ENCODE data around the gene PPARG. TPM values are rescaled to one million over a fixed set of nuclear protein-coding genes. Genes with fewer than 3 reads are reported as not detected.

The PPARG gene
- polyA plus RNA-seq, 1 of the 3 experiments (the other 2 are of a cell fraction): 2.8 TPM

- TF ChIP-seq, protein P1, sequence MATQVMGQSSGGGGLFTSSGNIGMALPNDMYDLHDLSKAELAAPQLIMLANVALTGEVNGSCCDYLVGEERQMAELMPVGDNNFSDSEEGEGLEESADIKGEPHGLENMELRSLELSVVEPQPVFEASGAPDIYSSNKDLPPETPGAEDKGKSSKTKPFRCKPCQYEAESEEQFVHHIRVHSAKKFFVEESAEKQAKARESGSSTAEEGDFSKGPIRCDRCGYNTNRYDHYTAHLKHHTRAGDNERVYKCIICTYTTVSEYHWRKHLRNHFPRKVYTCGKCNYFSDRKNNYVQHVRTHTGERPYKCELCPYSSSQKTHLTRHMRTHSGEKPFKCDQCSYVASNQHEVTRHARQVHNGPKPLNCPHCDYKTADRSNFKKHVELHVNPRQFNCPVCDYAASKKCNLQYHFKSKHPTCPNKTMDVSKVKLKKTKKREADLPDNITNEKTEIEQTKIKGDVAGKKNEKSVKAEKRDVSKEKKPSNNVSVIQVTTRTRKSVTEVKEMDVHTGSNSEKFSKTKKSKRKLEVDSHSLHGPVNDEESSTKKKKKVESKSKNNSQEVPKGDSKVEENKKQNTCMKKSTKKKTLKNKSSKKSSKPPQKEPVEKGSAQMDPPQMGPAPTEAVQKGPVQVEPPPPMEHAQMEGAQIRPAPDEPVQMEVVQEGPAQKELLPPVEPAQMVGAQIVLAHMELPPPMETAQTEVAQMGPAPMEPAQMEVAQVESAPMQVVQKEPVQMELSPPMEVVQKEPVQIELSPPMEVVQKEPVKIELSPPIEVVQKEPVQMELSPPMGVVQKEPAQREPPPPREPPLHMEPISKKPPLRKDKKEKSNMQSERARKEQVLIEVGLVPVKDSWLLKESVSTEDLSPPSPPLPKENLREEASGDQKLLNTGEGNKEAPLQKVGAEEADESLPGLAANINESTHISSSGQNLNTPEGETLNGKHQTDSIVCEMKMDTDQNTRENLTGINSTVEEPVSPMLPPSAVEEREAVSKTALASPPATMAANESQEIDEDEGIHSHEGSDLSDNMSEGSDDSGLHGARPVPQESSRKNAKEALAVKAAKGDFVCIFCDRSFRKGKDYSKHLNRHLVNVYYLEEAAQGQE (IDR thresholded peaks at IDR 0.05; ENCODE audit: low read depth, low read length): no peak
- no peak for TF ChIP-seq SIN3A (IDR thresholded peaks at IDR 0.05; ENCODE audit: borderline replicate concordance, low read depth, low read length)
- no peak for TF ChIP-seq RFX5 (IDR thresholded peaks at IDR 0.05; ENCODE audit: low read length)
- no peak for TF ChIP-seq SMC3 (IDR thresholded peaks at IDR 0.05; ENCODE audit: low read depth, low read length)
- no peak for TF ChIP-seq NRF1 (IDR thresholded peaks at IDR 0.05; ENCODE audit: low read depth, low read length)
- TF ChIP-seq RCOR1 (IDR thresholded peaks at IDR 0.05; ENCODE audit: low read length): no peak
These were observed 36.0 kb upstream of the PPARG start (continued) for GRCh38 chr3:12252889-12253288.

- CTCF ChIA-PET: interaction anchor here (0.7 to 1.1 kb wide), 4 partner anchors 9 to 72 kb away, joined by 3 read pairs; no protein-coding TSS in a partner anchor
- Histone ChIP-seq H3K27me3 (ENCODE audit: insufficient read depth) (no peaks in the 10 kb centered on the region), H3K4me1 (ENCODE audit: control insufficient read depth in 1 of 2, insufficient read depth in 2 of 2, low read depth in 1 of 2, low read length in 1 of 2) (no peaks in the 10 kb centered on the region), H3K9me2 (no peaks in the 10 kb centered on the region), H3K4me2 (no peak overlapping the region), H3K36me3 (replicated peaks in 1 of 2; ENCODE audit: control insufficient read depth in 1 of 2, insufficient read depth in 2 of 2, low read length in 1 of 2) (no peaks in the 10 kb centered on the region), H3K9ac (no peak overlapping the region), H3K79me2 (ENCODE audit: insufficient read depth) (no peaks in the 10 kb centered on the region), H3K27ac (ENCODE audit: low read depth in 2 of 2, low read length in 1 of 2) (no peak overlapping the region), H2AFZ (ENCODE audit: low read depth) (no peak overlapping the region), H3K4me3 (ENCODE audit: low read depth in 2 of 2, low read length in 1 of 2) (no peak overlapping the region), H4K20me1 (ENCODE audit: insufficient read depth) (no peaks in the 10 kb centered on the region), H3F3A (replicated peaks; ENCODE audit: insufficient read depth) (no peaks in the 10 kb centered on the region), H3K9me3 (no peaks in the 10 kb centered on the region; the same call in 1 of the 2 replicates)
- DNase-seq: no peak
- POLR2A ChIA-PET: no interaction called here
- WGBS (ENCODE audit: low lambda C conversion rate): 82% methylated on average over 10 of the region's 10 CpGs
- TF ChIP-seq, protein P2, sequence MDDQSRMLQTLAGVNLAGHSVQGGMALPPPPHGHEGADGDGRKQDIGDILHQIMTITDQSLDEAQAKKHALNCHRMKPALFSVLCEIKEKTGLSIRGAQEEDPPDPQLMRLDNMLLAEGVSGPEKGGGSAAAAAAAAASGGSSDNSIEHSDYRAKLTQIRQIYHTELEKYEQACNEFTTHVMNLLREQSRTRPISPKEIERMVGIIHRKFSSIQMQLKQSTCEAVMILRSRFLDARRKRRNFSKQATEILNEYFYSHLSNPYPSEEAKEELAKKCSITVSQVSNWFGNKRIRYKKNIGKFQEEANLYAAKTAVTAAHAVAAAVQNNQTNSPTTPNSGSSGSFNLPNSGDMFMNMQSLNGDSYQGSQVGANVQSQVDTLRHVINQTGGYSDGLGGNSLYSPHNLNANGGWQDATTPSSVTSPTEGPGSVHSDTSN (IDR thresholded peaks at IDR 0.05): no peak
- TF ChIP-seq GABPA (IDR thresholded peaks at IDR 0.05; ENCODE audit: low read depth): no peak
- TF ChIP-seq CHD2 (IDR thresholded peaks at IDR 0.05; ENCODE audit: low read length, partially characterized antibody): no peak
- no peak for TF ChIP-seq NRF1 (IDR thresholded peaks at IDR 0.05; ENCODE audit: low read depth, low read length)
- no peak for TF ChIP-seq USF2 (IDR thresholded peaks at IDR 0.05; ENCODE audit: borderline replicate concordance, low read depth, low read length)
- TF ChIP-seq USF1 (IDR thresholded peaks at IDR 0.05; ENCODE audit: borderline replicate concordance, low read depth): no peak
- no peak for TF ChIP-seq ZBTB33 (IDR thresholded peaks at IDR 0.05; ENCODE audit: borderline replicate concordance, low read depth)
- TF ChIP-seq TAF1 (IDR thresholded peaks at IDR 0.05; ENCODE audit: borderline replicate concordance, low read depth, low read length): no peak
- no peak for TF ChIP-seq TCF12 (IDR thresholded peaks at IDR 0.05)
- no peak for TF ChIP-seq YY1 (IDR thresholded peaks at IDR 0.05; ENCODE audit: low read depth)
- no peak for TF ChIP-seq ELF1 (IDR thresholded peaks at IDR 0.05)
- no peak for TF ChIP-seq SIN3A (IDR thresholded peaks at IDR 0.05; ENCODE audit: borderline replicate concordance, low read depth, low read length)
- no peak for TF ChIP-seq RAD21 (IDR thresholded peaks at IDR 0.05; ENCODE audit: low read length)
These were observed 35.1 kb upstream of the PPARG start for GRCh38 chr3:12253516-12254343.

All from SK-N-SH (cell line).